CD8-positive, alpha-beta memory T cell (primary cell): ENCODE measurements around the gene VRK3. TPM values are rescaled to one million over a fixed set of nuclear protein-coding genes. Genes with fewer than 3 reads are reported as not detected.

Experiments
- CTCF ChIA-PET: fragments of 350-600 bp; sonication (Branson Sonifier 250); formaldehyde crosslinking; loops from one replicate; lab custom pipeline; 2021; ENCODE audit warnings: antibody characterized with exemption; lab: Charles Lee
- POLR2A ChIA-PET: fragments of 350-600 bp; sonication (Branson Sonifier 250); formaldehyde crosslinking; loops from one replicate; lab custom pipeline; 2021; ENCODE audit warnings: antibody characterized with exemption; lab: Charles Lee
- DNase-seq, 5 donors: peaks; one replicate each; pipeline versions ENCODE4 v3.0.0 to v3.0.0-alpha.2; 2020 to 2022; ENCODE audit warnings: mixed read lengths in 1 of 5
- H3K27ac ChIP-seq: one replicate; pipeline ENCODE4 v1.7.0; 2013; ENCODE audit warnings: low read depth, mild to moderate bottlenecking, low read length, moderate library complexity
- H3K27me3 ChIP-seq: 2 replicates; pipeline ENCODE4 v1.7.0; 2013; ENCODE audit warnings: low read length, mild to moderate bottlenecking; ENCODE audit not compliant: insufficient read depth, poor library complexity, severe bottlenecking
- H3K36me3 ChIP-seq: 2 replicates; pipeline ENCODE4 v1.7.0; 2013; ENCODE audit warnings: mild to moderate bottlenecking, low read length, moderate library complexity; ENCODE audit not compliant: insufficient read depth
- H3K4me1 ChIP-seq: 2 replicates; pipeline ENCODE4 v1.7.0; 2013; ENCODE audit warnings: mild to moderate bottlenecking, low read length, moderate library complexity; ENCODE audit not compliant: insufficient read depth
- H3K4me3 ChIP-seq: 2 replicates; pipeline ENCODE4 v1.7.0; 2013; ENCODE audit warnings: mild to moderate bottlenecking, low read length
- H3K9me3 ChIP-seq: 2 replicates; pipeline ENCODE4 v1.7.0; 2013; ENCODE audit warnings: mild to moderate bottlenecking, low read length
- H3K27ac Mint-ChIP-seq, 8 donors: one replicate each; pipeline ENCODE4 v1.8.0; 2020 to 2021; ENCODE audit warnings: mixed read lengths in 8 of 8, mild to moderate bottlenecking in 6 of 8, inconsistent platforms in 3 of 8, moderate library complexity in 3 of 8
- H3K27me3 Mint-ChIP-seq, 2 donors: one replicate each; pipeline ENCODE4 v1.8.0; 2020 to 2021; ENCODE audit warnings: mixed read lengths in 2 of 2, mild to moderate bottlenecking in 1 of 2, moderate library complexity in 1 of 2
- H3K36me3 Mint-ChIP-seq, 3 donors: one replicate each; pipeline ENCODE4 v1.8.0; 2020 to 2021; ENCODE audit warnings: mixed read lengths in 3 of 3, inconsistent platforms in 1 of 3, mild to moderate bottlenecking in 1 of 3
- H3K4me1 Mint-ChIP-seq, 3 donors: one replicate each; pipeline ENCODE4 v1.8.0; 2020 to 2021; ENCODE audit warnings: mixed read lengths in 3 of 3, inconsistent platforms in 1 of 3, mild to moderate bottlenecking in 1 of 3
- H3K4me3 Mint-ChIP-seq, 7 donors: one replicate each; pipeline ENCODE4 v1.8.0; 2020 to 2021; ENCODE audit warnings: mixed read lengths in 7 of 7, mild to moderate bottlenecking in 6 of 7, moderate library complexity in 4 of 7, inconsistent platforms in 2 of 7
- H3K9me3 Mint-ChIP-seq, 5 donors: one replicate each; pipeline ENCODE4 v1.8.0; 2020 to 2022; ENCODE audit warnings: mixed read lengths in 5 of 5, mild to moderate bottlenecking in 3 of 5, moderate library complexity in 2 of 5, inconsistent platforms in 1 of 5
- polyA plus RNA-seq: library from polyadenylated mRNA; unstranded; fragments of 300-500 nt; fragmentation: Illumina TruSeq; gene quantifications from one replicate; pipeline ENCODE4 v1.2.3, GENCODE V29; 2021
- total RNA-seq, 2 experiments: library from RNA; stranded (reverse); gene quantifications; one replicate each; pipeline ENCODE4 v1.2.3, GENCODE V29; 2021

The VRK3 gene
- total and polyA plus RNA-seq, 3 experiments from 2014 or later = 62.4 to 92.7 (median 66.5) TPM

DNA sequence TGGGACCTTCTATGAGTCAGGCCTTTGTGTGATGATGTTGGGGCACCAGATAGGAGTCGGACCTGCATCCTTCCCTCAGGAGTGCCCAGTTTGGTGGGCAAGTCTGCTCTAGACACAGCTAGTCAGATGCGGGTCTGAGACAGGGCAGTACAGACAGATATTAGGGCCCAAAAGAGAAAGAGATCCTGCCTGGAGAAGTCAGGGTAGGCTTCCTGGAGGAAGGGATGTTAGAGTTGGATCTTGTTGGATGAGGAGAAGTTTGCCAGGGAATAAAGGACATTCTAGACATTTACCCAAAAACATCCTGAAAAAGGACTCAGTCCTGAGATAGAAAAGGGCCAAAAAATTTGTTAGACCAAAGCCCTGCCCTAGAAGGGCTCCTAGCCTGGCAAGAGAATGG lies 17.2 kb downstream of the VRK3 start:
- Histone ChIP-seq H3K4me3 (no peak overlapping the region), H3K36me3 (peaks cover 47% of the 10 kb centered on the region), H3K27ac (no peak overlapping the region), H3K4me1 (peaks cover 7% of the 10 kb centered on the region), H3K27me3 (no peaks in the 10 kb centered on the region), H3K9me3 (no peaks in the 10 kb centered on the region)
- no peak for DNase-seq
- H3K27me3 Mint-ChIP-seq = no peaks in the 10 kb centered on the region
- ChIA-PET POLR2A (no interaction called here), CTCF (no interaction called here)
- H3K4me3 Mint-ChIP-seq = no peak overlapping the region
- peaks cover 0 to 82% (median 21%) of the 10 kb centered on the region in 3 donors for H3K36me3 Mint-ChIP-seq
- H3K4me1 Mint-ChIP-seq = peaks cover 14 to 28% (median 21%) of the 10 kb centered on the region in 3 donors
- H3K27ac Mint-ChIP-seq = peak overlapping the region in 1 of 8 donors; percentile 22
- no peaks in the 10 kb centered on the region for H3K9me3 Mint-ChIP-seq

DNA sequence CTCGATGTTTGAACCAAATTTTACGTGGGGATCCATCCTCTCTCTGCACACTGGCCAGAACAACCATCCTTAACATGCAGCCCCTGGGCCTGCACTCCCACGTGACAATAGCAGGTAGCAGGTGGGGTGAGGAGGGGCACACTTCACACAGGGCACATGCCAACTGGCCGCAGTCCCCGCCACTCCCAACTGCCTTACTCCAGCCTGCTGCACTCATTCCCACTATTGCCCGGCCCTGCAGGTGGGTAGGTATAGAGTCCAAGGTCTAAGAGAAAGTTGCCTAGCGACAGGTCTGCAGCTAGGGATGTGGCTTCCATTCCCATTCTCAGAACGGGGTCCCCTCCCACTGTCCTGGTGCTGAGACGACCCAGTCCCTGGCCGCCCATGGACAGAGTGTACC lies 18.0 kb downstream of the VRK3 start:
- POLR2A ChIA-PET = no interaction called here
- Mint-ChIP-seq H3K27me3 (no peaks in the 10 kb centered on the region), H3K9me3 (no peaks in the 10 kb centered on the region), H3K36me3 (peaks cover 0 to 85% (median 20%) of the 10 kb centered on the region in 3 donors), H3K4me3 (no peak overlapping the region), H3K27ac (no peak overlapping the region), H3K4me1 (peaks cover 16 to 32% (median 21%) of the 10 kb centered on the region in 3 donors)
- H3K36me3 ChIP-seq = peaks cover 54% of the 10 kb centered on the region
- no peak overlapping the region for H3K27ac ChIP-seq
- H3K27me3 ChIP-seq = no peaks in the 10 kb centered on the region
- no peak for DNase-seq
- no peak overlapping the region for H3K4me3 ChIP-seq
- CTCF ChIA-PET = no interaction called here
- no peaks in the 10 kb centered on the region for H3K9me3 ChIP-seq
- peaks cover 7% of the 10 kb centered on the region for H3K4me1 ChIP-seq

DNA sequence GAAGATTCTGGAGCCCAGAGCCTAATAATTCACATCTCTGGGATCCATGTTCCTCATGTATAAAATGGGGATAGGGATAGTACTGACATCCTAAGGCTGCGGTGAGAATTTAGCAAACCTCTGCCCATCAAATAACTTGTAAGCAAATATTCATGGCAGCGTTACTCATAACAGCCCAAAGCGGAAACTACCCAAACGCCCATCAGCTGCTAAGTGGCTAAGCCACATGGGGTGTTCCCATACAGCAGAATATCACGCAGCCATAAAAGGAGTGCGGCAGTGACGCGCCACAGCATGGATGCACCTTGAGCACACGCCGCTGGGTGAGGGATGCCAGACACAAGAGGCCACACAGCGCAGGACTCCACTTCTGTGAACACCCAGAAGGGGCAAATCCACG lies 19.7 kb downstream of the VRK3 start:
- H3K27me3 Mint-ChIP-seq = no peaks in the 10 kb centered on the region
- peaks cover 0 to 89% (median 19%) of the 10 kb centered on the region in 3 donors for H3K36me3 Mint-ChIP-seq
- ChIA-PET POLR2A (no interaction called here), CTCF (no interaction called here)
- H3K27ac Mint-ChIP-seq = peak overlapping the region in 2 of 8 donors; percentile 12 to 19
- Histone ChIP-seq H3K27me3 (no peaks in the 10 kb centered on the region), H3K27ac (no peak overlapping the region), H3K9me3 (no peaks in the 10 kb centered on the region), H3K4me3 (no peak overlapping the region), H3K36me3 (peaks cover 58% of the 10 kb centered on the region), H3K4me1 (peaks cover 7% of the 10 kb centered on the region)
- H3K4me1 Mint-ChIP-seq = peaks cover 16 to 26% (median 18%) of the 10 kb centered on the region in 3 donors
- H3K4me3 Mint-ChIP-seq = no peak overlapping the region
- DNase-seq = no peak
- no peaks in the 10 kb centered on the region for H3K9me3 Mint-ChIP-seq

DNA sequence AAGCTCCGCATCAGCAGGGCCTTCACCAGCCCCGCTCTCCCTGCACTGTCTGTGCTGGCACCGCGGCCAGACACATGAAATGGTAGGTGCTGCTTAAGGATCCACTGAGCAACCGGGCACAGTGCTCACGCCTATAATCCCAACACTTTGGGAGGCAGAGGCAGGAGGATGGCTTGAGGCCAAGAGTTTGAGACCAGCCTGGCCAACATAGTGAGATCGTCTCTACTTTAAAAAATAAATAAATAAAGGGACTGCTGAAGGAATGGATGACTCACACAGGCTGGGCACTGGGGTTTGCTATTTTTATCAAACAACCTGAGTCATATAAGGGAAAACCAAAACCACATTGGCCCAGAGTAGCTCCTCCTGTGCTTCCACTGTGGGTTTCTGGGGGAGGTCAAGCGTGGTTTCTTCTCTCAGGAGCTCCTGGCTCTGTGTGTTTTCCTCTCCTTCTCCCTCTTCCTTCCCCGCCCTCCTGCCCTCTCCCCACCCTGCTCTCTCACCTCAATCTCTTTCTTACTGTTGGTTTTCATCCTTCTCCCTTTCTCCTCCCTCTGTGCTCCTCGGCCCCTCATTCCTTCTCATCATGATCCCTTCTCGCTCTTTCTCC lies 21.3 kb downstream of the VRK3 start:
- no peak overlapping the region for H3K4me3 ChIP-seq
- peaks cover 16 to 26% (median 18%) of the 10 kb centered on the region in 3 donors for H3K4me1 Mint-ChIP-seq
- H3K4me3 Mint-ChIP-seq = peak overlapping the region in 5 of 7 donors; percentile 29 to 90 (median 66)
- H3K9me3 ChIP-seq = no peaks in the 10 kb centered on the region
- peaks cover 7% of the 10 kb centered on the region for H3K4me1 ChIP-seq
- CTCF ChIA-PET = no interaction called here
- POLR2A ChIA-PET = no interaction called here
- H3K27ac ChIP-seq = peak overlapping the region; percentile 9
- peaks cover 0 to 92% (median 17%) of the 10 kb centered on the region in 3 donors for H3K36me3 Mint-ChIP-seq
- no peaks in the 10 kb centered on the region for H3K27me3 Mint-ChIP-seq
- DNase-seq = no peak
- H3K9me3 Mint-ChIP-seq = no peaks in the 10 kb centered on the region
- peaks cover 63% of the 10 kb centered on the region for H3K36me3 ChIP-seq
- no peaks in the 10 kb centered on the region for H3K27me3 ChIP-seq
- H3K27ac Mint-ChIP-seq = peak overlapping the region in 4 of 8 donors; percentile 52 to 82 (median 76)

DNA sequence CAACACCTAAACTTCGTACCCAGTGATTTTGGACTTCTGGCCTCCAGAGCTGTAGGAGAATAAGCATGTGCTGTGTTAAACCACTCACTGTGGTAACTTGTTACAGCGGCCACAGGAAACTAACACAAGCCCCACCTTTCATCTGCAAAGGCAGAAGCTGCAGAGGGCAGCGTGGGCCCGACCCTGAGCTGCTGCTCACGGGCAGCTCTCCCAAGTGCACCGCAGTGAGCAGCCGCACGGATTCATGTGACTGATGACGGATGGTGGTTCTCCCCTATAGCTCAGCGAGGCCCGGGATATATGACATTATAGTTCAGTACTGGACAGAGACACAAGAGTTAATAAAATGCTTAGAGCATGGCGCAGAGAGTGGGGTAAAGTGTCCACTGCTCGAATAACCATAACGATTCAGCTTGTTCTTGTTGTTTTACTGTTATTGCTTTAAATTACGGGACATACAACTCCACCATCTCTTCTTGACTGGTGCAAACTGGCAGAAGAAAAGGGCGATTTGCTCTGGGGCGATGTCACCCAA lies 21.9 kb downstream of the VRK3 start:
- Histone ChIP-seq H3K4me1 (peaks cover 7% of the 10 kb centered on the region), H3K27me3 (no peaks in the 10 kb centered on the region), H3K9me3 (no peaks in the 10 kb centered on the region), H3K36me3 (peaks cover 61% of the 10 kb centered on the region), H3K27ac (peak overlapping the region; percentile 9), H3K4me3 (no peak overlapping the region)
- Mint-ChIP-seq H3K27me3 (no peaks in the 10 kb centered on the region), H3K9me3 (no peaks in the 10 kb centered on the region), H3K27ac (no peak overlapping the region), H3K4me1 (peaks cover 16 to 26% (median 18%) of the 10 kb centered on the region in 3 donors), H3K4me3 (peak overlapping the region in 2 of 7 donors; percentile 54 to 70), H3K36me3 (peaks cover 0 to 90% (median 17%) of the 10 kb centered on the region in 3 donors)
- no peak for DNase-seq
- ChIA-PET CTCF (no interaction called here), POLR2A (no interaction called here)

- no peaks in the 10 kb centered on the region for H3K9me3 Mint-ChIP-seq
- Histone ChIP-seq H3K9me3 (no peaks in the 10 kb centered on the region), H3K27ac (no peak overlapping the region), H3K27me3 (no peaks in the 10 kb centered on the region), H3K36me3 (peaks cover 61% of the 10 kb centered on the region), H3K4me3 (no peak overlapping the region), H3K4me1 (peaks cover 7% of the 10 kb centered on the region)
- peak overlapping the region in 1 of 8 donors; percentile 3 for H3K27ac Mint-ChIP-seq
- peaks cover 0 to 90% (median 16%) of the 10 kb centered on the region in 3 donors for H3K36me3 Mint-ChIP-seq
- H3K4me3 Mint-ChIP-seq = no peak overlapping the region
- no peak for DNase-seq
- H3K27me3 Mint-ChIP-seq = no peaks in the 10 kb centered on the region
- H3K4me1 Mint-ChIP-seq = peaks cover 16 to 29% (median 19%) of the 10 kb centered on the region in 3 donors
- ChIA-PET POLR2A (no interaction called here), CTCF (interaction anchor here (1.5 kb wide), 1 partner anchor 41 kb away, joined by 3 read pairs; no protein-coding TSS in a partner anchor)
Observed at GRCh38 chr19:50002386-50002960, 22.7 kb downstream of the VRK3 start.

- POLR2A ChIA-PET = no interaction called here
- H3K27ac Mint-ChIP-seq = no peak overlapping the region
- no peaks in the 10 kb centered on the region for H3K9me3 Mint-ChIP-seq
- H3K4me3 ChIP-seq = no peak overlapping the region
- peaks cover 7% of the 10 kb centered on the region for H3K4me1 ChIP-seq
- H3K36me3 ChIP-seq = peaks cover 59% of the 10 kb centered on the region
- no peaks in the 10 kb centered on the region for H3K9me3 ChIP-seq
- CTCF ChIA-PET = interaction anchor here (1.5 kb wide), 1 partner anchor 41 kb away, joined by 3 read pairs; no protein-coding TSS in a partner anchor
- H3K27me3 Mint-ChIP-seq = no peaks in the 10 kb centered on the region
- no peak overlapping the region for H3K27ac ChIP-seq
- peaks cover 0 to 89% (median 10%) of the 10 kb centered on the region in 3 donors for H3K36me3 Mint-ChIP-seq
- peaks cover 16 to 29% (median 19%) of the 10 kb centered on the region in 3 donors for H3K4me1 Mint-ChIP-seq
- no peaks in the 10 kb centered on the region for H3K27me3 ChIP-seq
- DNase-seq = no peak
- H3K4me3 Mint-ChIP-seq = no peak overlapping the region
Observed at GRCh38 chr19:50001775-50002174, 23.4 kb downstream of the VRK3 start.
